HepG2 (cell line): ENCODE measurements around the gene ITPK1. TPM values are rescaled to one million over a fixed set of nuclear protein-coding genes. Genes with fewer than 3 reads are reported as not detected.

Experiments
- AHR ChIP-seq: IDR thresholded peaks from 2 replicates; pipeline ENCODE4 v1.6.1; 2018; ENCODE audit warnings: missing genetic modification reagents, missing compliant biosample characterization
- CCAR2 ChIP-seq: fragments of 200-400 bp; formaldehyde crosslinking; optimal IDR thresholded peaks from 2 replicates; pipeline ENCODE3; 2018; ENCODE audit warnings: low read depth, mild to moderate bottlenecking, low read length, moderate library complexity
- HMG20B ChIP-seq: conservative IDR thresholded peaks from 2 replicates; pipeline ENCODE4 v1.6.1; 2016; ENCODE audit warnings: missing genetic modification reagents, missing compliant biosample characterization
- NFIB ChIP-seq: sonication (generic); formaldehyde crosslinking; IDR thresholded peaks from 2 replicates; pipeline ENCODE4 v1.9.0; 2021; ENCODE audit warnings: missing genetic modification reagents, mild to moderate bottlenecking, borderline replicate concordance
- NFKB2 ChIP-seq: sonication (generic); formaldehyde crosslinking; IDR thresholded peaks from 2 replicates; pipeline ENCODE4 v1.4.0; 2020; ENCODE audit warnings: missing genetic modification reagents, borderline replicate concordance
- RCOR2 ChIP-seq: IDR thresholded peaks from 2 replicates; pipeline ENCODE4 v1.6.1; 2016; ENCODE audit warnings: missing biosample characterization, missing genetic modification reagents
- ZFP36L2 ChIP-seq: sonication (generic); formaldehyde crosslinking; IDR thresholded peaks from 2 replicates; pipeline ENCODE4 v1.4.0; 2020; ENCODE audit warnings: missing genetic modification reagents
- ZNF773 ChIP-seq: sonication (generic); formaldehyde crosslinking; IDR thresholded peaks from 2 replicates; pipeline ENCODE4 v1.4.0; 2020; ENCODE audit warnings: missing genetic modification reagents, borderline replicate concordance
- polyA plus RNA-seq, 8 experiments: library from polyadenylated mRNA; depleted of rRNA in 3 of 8; stranded (reverse) in 7 of 8; unstranded in 1 of 8; fragments of >200 nt; fragmentation: Illumina TruSeq in 4 of 8; extraction: Trizol in 4 of 8; gene quantifications; 2 replicates each; pipeline versions ENCODE4 v1.2.1 to v1.2.3, GENCODE V29; 2011 to 2016; ENCODE audit warnings: low read depth in 4 of 8, missing spikeins in 1 of 8, mixed read lengths in 1 of 8; ENCODE audit not compliant: insufficient read depth in 1 of 8
- total RNA-seq, 5 experiments: library from RNA; depleted of rRNA; stranded (reverse); fragments of >200 nt; fragmentation: Illumina TruSeq; extraction: Trizol; gene quantifications; 2 replicates each; pipeline ENCODE4 v1.2.3, GENCODE V29; 2016; ENCODE audit warnings: low read depth in 1 of 5
- TF ChIP-seq, protein P1 (sequence below): sonication (generic); formaldehyde crosslinking; IDR thresholded peaks from 2 replicates; pipeline ENCODE4 v1.4.0; 2020; ENCODE audit warnings: missing genetic modification reagents, borderline replicate concordance
- TF ChIP-seq, protein P2 (sequence below): sonication (generic); formaldehyde crosslinking; IDR thresholded peaks from 2 replicates; pipeline ENCODE4 v1.5.1; 2020; ENCODE audit warnings: mild to moderate bottlenecking, missing genetic modification reagents
- TF ChIP-seq, protein P3 (sequence below): sonication (generic); formaldehyde crosslinking; IDR thresholded peaks from 2 replicates; pipeline ENCODE4 v1.4.0; 2020; ENCODE audit warnings: mild to moderate bottlenecking, missing genetic modification reagents
- TF ChIP-seq, protein P4 (sequence below): sonication (generic); formaldehyde crosslinking; IDR thresholded peaks from 2 replicates; pipeline ENCODE4 v1.8.1; 2022; ENCODE audit warnings: low read depth, mild to moderate bottlenecking, missing genetic modification reagents
- TF ChIP-seq, protein P5 (sequence below): sonication (generic); formaldehyde crosslinking; IDR thresholded peaks from 2 replicates; pipeline ENCODE4 v1.4.0; 2020; ENCODE audit warnings: missing genetic modification reagents, borderline replicate concordance
- TF ChIP-seq, protein P6 (sequence below): sonication (generic); formaldehyde crosslinking; IDR thresholded peaks from 2 replicates; pipeline ENCODE4 v1.9.0; 2022; ENCODE audit warnings: missing genetic modification reagents, mild to moderate bottlenecking, borderline replicate concordance

The ITPK1 gene
- total and polyA plus RNA-seq, 2 of the 13 experiments (the other 11 are each of a cell fraction or from before 2014, with no cell fraction given) = 20.5 to 47.5 TPM

DNA sequence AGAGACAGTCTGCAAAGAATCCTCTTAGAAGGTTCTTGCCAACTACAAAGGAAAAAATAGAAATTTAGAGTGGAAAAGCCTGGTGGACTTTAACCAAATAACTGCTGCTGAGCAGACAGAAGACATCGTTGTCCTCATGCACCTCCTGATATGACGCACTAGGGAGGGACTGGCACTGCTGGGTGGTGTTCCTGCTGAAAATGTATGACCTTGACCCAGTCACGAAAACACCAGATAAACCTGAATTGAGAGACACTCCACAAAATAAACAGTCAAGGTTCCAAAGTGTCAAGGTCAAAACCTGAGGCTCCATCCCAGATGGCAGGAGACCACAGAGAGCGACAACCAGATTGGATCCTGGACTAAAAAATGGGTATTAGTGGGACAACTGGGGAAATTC lies 130.8 kb downstream of the ITPK1 start (continued):
- peak; percentile 73; the same call in 1 of the 2 replicates for TF ChIP-seq HMG20B (CRISPR knock-in tag)
- TF ChIP-seq, protein P1, sequence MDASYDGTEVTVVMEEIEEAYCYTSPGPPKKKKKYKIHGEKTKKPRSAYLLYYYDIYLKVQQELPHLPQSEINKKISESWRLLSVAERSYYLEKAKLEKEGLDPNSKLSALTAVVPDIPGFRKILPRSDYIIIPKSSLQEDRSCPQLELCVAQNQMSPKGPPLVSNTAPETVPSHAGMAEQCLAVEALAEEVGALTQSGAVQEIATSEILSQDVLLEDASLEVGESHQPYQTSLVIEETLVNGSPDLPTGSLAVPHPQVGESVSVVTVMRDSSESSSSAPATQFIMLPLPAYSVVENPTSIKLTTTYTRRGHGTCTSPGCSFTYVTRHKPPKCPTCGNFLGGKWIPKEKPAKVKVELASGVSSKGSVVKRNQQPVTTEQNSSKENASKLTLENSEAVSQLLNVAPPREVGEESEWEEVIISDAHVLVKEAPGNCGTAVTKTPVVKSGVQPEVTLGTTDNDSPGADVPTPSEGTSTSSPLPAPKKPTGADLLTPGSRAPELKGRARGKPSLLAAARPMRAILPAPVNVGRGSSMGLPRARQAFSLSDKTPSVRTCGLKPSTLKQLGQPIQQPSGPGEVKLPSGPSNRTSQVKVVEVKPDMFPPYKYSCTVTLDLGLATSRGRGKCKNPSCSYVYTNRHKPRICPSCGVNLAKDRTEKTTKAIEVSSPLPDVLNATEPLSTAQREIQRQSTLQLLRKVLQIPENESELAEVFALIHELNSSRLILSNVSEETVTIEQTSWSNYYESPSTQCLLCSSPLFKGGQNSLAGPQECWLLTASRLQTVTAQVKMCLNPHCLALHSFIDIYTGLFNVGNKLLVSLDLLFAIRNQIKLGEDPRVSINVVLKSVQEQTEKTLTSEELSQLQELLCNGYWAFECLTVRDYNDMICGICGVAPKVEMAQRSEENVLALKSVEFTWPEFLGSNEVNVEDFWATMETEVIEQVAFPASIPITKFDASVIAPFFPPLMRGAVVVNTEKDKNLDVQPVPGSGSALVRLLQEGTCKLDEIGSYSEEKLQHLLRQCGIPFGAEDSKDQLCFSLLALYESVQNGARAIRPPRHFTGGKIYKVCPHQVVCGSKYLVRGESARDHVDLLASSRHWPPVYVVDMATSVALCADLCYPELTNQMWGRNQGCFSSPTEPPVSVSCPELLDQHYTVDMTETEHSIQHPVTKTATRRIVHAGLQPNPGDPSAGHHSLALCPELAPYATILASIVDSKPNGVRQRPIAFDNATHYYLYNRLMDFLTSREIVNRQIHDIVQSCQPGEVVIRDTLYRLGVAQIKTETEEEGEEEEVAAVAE (CRISPR knock-in tag) = no peak
- TF ChIP-seq CCAR2 = no peak
- TF ChIP-seq, protein P2, sequence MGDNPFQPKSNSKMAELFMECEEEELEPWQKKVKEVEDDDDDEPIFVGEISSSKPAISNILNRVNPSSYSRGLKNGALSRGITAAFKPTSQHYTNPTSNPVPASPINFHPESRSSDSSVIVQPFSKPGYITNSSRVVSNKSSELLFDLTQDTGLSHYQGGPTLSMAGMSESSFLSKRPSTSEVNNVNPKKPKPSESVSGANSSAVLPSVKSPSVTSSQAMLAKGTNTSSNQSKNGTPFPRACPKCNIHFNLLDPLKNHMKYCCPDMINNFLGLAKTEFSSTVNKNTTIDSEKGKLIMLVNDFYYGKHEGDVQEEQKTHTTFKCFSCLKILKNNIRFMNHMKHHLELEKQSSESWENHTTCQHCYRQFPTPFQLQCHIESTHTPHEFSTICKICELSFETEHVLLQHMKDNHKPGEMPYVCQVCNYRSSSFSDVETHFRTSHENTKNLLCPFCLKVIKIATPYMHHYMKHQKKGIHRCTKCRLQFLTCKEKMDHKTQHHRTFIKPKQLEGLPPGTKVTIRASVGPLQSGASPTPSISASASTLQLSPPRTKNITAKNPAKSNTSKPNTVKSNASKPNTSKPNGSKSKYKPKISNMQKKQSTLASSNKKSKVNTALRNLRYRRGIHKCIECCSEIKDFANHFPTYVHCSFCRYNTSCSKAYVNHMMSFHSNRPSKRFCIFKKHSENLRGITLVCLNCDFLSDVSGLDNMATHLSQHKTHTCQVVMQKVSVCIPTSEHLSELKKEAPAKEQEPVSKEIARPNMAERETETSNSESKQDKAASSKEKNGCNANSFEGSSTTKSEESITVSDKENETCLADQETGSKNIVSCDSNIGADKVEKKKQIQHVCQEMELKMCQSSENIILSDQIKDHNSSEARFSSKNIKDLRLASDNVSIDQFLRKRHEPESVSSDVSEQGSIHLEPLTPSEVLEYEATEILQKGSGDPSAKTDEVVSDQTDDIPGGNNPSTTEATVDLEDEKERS (CRISPR knock-in tag) = no peak
- no peak for TF ChIP-seq NFKB2 (CRISPR knock-in tag)
- TF ChIP-seq ZNF773 (CRISPR knock-in tag) = no peak
- TF ChIP-seq, protein P3, sequence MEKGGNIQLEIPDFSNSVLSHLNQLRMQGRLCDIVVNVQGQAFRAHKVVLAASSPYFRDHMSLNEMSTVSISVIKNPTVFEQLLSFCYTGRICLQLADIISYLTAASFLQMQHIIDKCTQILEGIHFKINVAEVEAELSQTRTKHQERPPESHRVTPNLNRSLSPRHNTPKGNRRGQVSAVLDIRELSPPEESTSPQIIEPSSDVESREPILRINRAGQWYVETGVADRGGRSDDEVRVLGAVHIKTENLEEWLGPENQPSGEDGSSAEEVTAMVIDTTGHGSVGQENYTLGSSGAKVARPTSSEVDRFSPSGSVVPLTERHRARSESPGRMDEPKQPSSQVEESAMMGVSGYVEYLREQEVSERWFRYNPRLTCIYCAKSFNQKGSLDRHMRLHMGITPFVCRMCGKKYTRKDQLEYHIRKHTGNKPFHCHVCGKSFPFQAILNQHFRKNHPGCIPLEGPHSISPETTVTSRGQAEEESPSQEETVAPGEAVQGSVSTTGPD = no peak
- peak; percentile 90 for TF ChIP-seq RCOR2 (CRISPR knock-in tag)
- TF ChIP-seq, protein P4, sequence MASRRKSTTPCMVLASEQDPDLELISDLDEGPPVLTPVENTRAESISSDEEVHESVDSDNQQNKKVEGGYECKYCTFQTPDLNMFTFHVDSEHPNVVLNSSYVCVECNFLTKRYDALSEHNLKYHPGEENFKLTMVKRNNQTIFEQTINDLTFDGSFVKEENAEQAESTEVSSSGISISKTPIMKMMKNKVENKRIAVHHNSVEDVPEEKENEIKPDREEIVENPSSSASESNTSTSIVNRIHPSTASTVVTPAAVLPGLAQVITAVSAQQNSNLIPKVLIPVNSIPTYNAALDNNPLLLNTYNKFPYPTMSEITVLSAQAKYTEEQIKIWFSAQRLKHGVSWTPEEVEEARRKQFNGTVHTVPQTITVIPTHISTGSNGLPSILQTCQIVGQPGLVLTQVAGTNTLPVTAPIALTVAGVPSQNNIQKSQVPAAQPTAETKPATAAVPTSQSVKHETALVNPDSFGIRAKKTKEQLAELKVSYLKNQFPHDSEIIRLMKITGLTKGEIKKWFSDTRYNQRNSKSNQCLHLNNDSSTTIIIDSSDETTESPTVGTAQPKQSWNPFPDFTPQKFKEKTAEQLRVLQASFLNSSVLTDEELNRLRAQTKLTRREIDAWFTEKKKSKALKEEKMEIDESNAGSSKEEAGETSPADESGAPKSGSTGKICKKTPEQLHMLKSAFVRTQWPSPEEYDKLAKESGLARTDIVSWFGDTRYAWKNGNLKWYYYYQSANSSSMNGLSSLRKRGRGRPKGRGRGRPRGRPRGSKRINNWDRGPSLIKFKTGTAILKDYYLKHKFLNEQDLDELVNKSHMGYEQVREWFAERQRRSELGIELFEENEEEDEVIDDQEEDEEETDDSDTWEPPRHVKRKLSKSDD (CRISPR knock-in tag) = peak; percentile 70; the same call in 1 of the 2 replicates
- TF ChIP-seq NFIB (CRISPR knock-in tag) = no peak
- TF ChIP-seq, protein P5, sequence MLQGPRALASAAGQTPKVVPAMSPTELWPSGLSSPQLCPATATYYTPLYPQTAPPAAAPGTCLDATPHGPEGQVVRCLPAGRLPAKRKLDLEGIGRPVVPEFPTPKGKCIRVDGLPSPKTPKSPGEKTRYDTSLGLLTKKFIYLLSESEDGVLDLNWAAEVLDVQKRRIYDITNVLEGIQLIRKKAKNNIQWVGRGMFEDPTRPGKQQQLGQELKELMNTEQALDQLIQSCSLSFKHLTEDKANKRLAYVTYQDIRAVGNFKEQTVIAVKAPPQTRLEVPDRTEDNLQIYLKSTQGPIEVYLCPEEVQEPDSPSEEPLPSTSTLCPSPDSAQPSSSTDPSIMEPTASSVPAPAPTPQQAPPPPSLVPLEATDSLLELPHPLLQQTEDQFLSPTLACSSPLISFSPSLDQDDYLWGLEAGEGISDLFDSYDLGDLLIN (CRISPR knock-in tag) = no peak
- TF ChIP-seq, protein P6, sequence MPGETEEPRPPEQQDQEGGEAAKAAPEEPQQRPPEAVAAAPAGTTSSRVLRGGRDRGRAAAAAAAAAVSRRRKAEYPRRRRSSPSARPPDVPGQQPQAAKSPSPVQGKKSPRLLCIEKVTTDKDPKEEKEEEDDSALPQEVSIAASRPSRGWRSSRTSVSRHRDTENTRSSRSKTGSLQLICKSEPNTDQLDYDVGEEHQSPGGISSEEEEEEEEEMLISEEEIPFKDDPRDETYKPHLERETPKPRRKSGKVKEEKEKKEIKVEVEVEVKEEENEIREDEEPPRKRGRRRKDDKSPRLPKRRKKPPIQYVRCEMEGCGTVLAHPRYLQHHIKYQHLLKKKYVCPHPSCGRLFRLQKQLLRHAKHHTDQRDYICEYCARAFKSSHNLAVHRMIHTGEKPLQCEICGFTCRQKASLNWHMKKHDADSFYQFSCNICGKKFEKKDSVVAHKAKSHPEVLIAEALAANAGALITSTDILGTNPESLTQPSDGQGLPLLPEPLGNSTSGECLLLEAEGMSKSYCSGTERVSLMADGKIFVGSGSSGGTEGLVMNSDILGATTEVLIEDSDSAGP (CRISPR knock-in tag) = no peak
- TF ChIP-seq ZFP36L2 = no peak
- no peak for TF ChIP-seq AHR
